HepG2 (cell line): ENCODE data around the gene ZFAND6. TPM values are rescaled to one million over a fixed set of nuclear protein-coding genes. Genes with fewer than 3 reads are reported as not detected.

ENCODE experiments used
- CBX5 ChIP-seq: sonication (generic); formaldehyde crosslinking; IDR thresholded peaks from 2 replicates; pipeline ENCODE4 v1.4.0; 2020; ENCODE audit warnings: missing genetic modification reagents, borderline replicate concordance
- ERF ChIP-seq: IDR thresholded peaks from 2 replicates; pipeline ENCODE4 v1.6.1; 2018; ENCODE audit warnings: missing biosample characterization, missing genetic modification reagents
- HHEX ChIP-seq: IDR thresholded peaks from 2 replicates; pipeline ENCODE4 v1.6.1; 2016; ENCODE audit warnings: control low read depth
- MBD4 ChIP-seq: IDR thresholded peaks from 2 replicates; pipeline ENCODE4 v1.6.1; 2012; ENCODE audit warnings: low read length, inconsistent platforms, borderline replicate concordance
- MZF1 ChIP-seq: sonication (generic); formaldehyde crosslinking; IDR thresholded peaks from 2 replicates; pipeline ENCODE4 v1.8.1; 2023; ENCODE audit warnings: mild to moderate bottlenecking, missing genetic modification reagents, borderline replicate concordance
- NPAS2 ChIP-seq: sonication (generic); formaldehyde crosslinking; IDR thresholded peaks from 2 replicates; pipeline ENCODE4 v1.8.0; 2022; ENCODE audit warnings: mild to moderate bottlenecking, missing genetic modification reagents, borderline replicate concordance
- NR2C2 ChIP-seq: sonication (generic); formaldehyde crosslinking; IDR thresholded peaks from 2 replicates; pipeline ENCODE4 v1.4.0; 2020; ENCODE audit warnings: missing genetic modification reagents, mild to moderate bottlenecking, moderate library complexity, borderline replicate concordance
- SMARCC2 ChIP-seq: fragments of 450-650 bp; IDR thresholded peaks from 2 replicates; pipeline ENCODE4 v1.6.1; 2017; ENCODE audit warnings: antibody characterized with exemption, mild to moderate bottlenecking
- SP5 ChIP-seq: IDR thresholded peaks from 2 replicates; pipeline ENCODE4 v1.6.1; 2016; ENCODE audit warnings: low read depth, borderline replicate concordance
- TCF12 ChIP-seq, 2 experiments: fragments of 450-650 bp in 1 of 2; sonication (generic) in 1 of 2; formaldehyde crosslinking in 1 of 2; IDR thresholded peaks; 2 replicates each; pipeline versions ENCODE4 v1.6.1 to v1.8.0; 2017 to 2022; ENCODE audit warnings: antibody characterized with exemption in 1 of 2, mild to moderate bottlenecking in 1 of 2, missing genetic modification reagents in 1 of 2, moderate library complexity in 1 of 2
- ZIK1 ChIP-seq: sonication (generic); formaldehyde crosslinking; IDR thresholded peaks from 2 replicates; pipeline ENCODE4 v1.5.0; 2020; ENCODE audit warnings: mild to moderate bottlenecking, low read depth, missing genetic modification reagents, borderline replicate concordance
- ZNF142 ChIP-seq: sonication (generic); formaldehyde crosslinking; IDR thresholded peaks from 2 replicates; pipeline ENCODE4 v1.4.0; 2020; ENCODE audit warnings: missing genetic modification reagents
- ZNF547 ChIP-seq: sonication (generic); formaldehyde crosslinking; IDR thresholded peaks from 2 replicates; pipeline ENCODE4 v1.5.1; 2020; ENCODE audit warnings: mild to moderate bottlenecking, missing genetic modification reagents
- ZNF75D ChIP-seq: sonication (generic); formaldehyde crosslinking; IDR thresholded peaks from 2 replicates; pipeline ENCODE4 v1.8.1; 2023; ENCODE audit warnings: missing genetic modification reagents, mild to moderate bottlenecking, borderline replicate concordance
- ZNF773 ChIP-seq: sonication (generic); formaldehyde crosslinking; IDR thresholded peaks from 2 replicates; pipeline ENCODE4 v1.4.0; 2020; ENCODE audit warnings: missing genetic modification reagents, borderline replicate concordance
- polyA plus RNA-seq, 8 experiments: library from polyadenylated mRNA; depleted of rRNA in 3 of 8; stranded (reverse) in 7 of 8; unstranded in 1 of 8; fragments of >200 nt; fragmentation: Illumina TruSeq in 4 of 8; extraction: Trizol in 4 of 8; gene quantifications; 2 replicates each; pipeline versions ENCODE4 v1.2.1 to v1.2.3, GENCODE V29; 2011 to 2016; ENCODE audit warnings: low read depth in 4 of 8, missing spikeins in 1 of 8, mixed read lengths in 1 of 8; ENCODE audit not compliant: insufficient read depth in 1 of 8
- total RNA-seq, 5 experiments: library from RNA; depleted of rRNA; stranded (reverse); fragments of >200 nt; fragmentation: Illumina TruSeq; extraction: Trizol; gene quantifications; 2 replicates each; pipeline ENCODE4 v1.2.3, GENCODE V29; 2016; ENCODE audit warnings: low read depth in 1 of 5
- TF ChIP-seq, protein P1 (sequence below): IDR thresholded peaks from 2 replicates; pipeline ENCODE4 v1.6.1; 2016; ENCODE audit warnings: missing biosample characterization, missing genetic modification reagents, low read depth
- TF ChIP-seq, protein P2 (sequence below): sonication (generic); formaldehyde crosslinking; IDR thresholded peaks from 2 replicates; pipeline ENCODE4 v1.5.0; 2020; ENCODE audit warnings: missing genetic modification reagents, mild to moderate bottlenecking, borderline replicate concordance
- TF ChIP-seq, protein P3 (sequence below): fragments of 450-650 bp; IDR thresholded peaks from 2 replicates; pipeline ENCODE4 v1.6.1; 2017; ENCODE audit warnings: mild to moderate bottlenecking
- TF ChIP-seq, protein P4 (sequence below): sonication (generic); formaldehyde crosslinking; IDR thresholded peaks from 2 replicates; pipeline ENCODE4 v1.4.0; 2020; ENCODE audit warnings: mild to moderate bottlenecking, low read depth, missing genetic modification reagents

The ZFAND6 gene
- total and polyA plus RNA-seq, 2 of the 13 experiments (the other 11 are each of a cell fraction or from before 2014, with no cell fraction given) = 84.2 to 115 TPM

DNA sequence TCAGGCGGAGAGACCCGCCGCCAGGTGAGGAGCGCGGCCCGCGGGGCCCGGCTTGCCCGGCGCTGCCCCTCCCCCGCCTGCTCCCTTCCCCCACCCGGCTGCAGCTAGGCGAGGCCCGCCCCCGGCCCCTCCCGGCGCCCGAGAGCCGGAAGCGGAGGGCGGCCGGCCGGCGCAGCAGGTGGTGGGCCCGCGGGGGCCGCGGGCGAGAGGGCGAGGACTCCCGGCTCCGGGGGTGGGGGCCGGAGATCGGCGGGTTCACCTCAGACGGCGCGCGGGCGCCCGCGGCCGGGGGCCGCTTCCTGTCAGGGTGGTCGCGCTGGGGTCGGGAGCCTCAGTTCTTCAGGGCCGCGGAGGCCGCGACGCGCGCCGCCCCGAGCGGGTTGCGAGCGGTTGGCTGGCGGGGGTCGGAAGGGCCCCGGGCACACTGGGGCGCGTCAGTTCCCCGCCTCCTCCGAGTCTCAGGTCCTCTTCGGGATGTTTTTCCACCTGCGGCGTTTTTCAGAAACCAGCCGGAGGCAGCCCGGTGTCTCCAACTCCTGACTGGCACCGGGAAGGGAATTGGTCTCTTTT is 395 bp downstream of the ZFAND6 start (continued):
- TF ChIP-seq, protein P1, sequence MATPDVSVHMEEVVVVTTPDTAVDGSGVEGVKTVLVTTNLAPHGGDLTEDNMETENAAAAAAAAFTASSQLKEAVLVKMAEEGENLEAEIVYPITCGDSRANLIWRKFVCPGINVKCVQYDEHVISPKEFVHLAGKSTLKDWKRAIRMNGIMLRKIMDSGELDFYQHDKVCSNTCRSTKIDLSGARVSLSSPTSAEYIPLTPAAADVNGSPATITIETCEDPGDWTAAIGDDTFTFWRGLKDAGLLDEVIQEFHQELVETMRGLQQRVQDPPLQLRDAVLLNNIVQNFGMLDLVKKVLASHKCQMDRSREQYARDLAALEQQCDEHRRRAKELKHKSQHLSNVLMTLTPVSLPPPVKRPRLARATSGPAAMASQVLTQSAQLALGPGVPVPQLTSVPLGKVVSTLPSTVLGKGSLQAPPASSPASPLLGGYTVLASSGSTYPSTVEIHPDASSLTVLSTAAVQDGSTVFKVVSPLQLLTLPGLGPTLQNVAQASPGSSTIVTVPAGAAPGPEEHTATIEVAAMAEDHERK (CRISPR knock-in tag) = no peak
- no peak for TF ChIP-seq HHEX (CRISPR knock-in tag)
- TF ChIP-seq NR2C2 (CRISPR knock-in tag) = no peak
- no peak for TF ChIP-seq ZIK1
- TF ChIP-seq, protein P2, sequence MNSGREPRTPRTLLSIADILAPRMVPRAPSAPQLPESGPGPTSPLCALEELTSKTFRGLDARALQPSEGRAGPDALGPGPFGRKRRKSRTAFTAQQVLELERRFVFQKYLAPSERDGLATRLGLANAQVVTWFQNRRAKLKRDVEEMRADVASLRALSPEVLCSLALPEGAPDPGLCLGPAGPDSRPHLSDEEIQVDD = no peak
- TF ChIP-seq MBD4 = no peak
- TF ChIP-seq NPAS2 (CRISPR knock-in tag) = no peak
- TF ChIP-seq ZNF547 = no peak
- no peak for TF ChIP-seq MZF1 (CRISPR knock-in tag)
- no peak for TF ChIP-seq SMARCC2
- TF ChIP-seq ZNF142 (CRISPR knock-in tag) = no peak
- TF ChIP-seq ERF = no peak
- TF ChIP-seq ZNF75D (CRISPR knock-in tag) = no peak
- no peak for TF ChIP-seq TCF12 (IDR thresholded peaks at IDR 0.05)
- 0 out of 2 replicates have a peak, but pooled peaks have one; percentile 59 for TF ChIP-seq TCF12 (CRISPR knock-in tag; IDR thresholded peaks at IDR 0.05)
- no peak for TF ChIP-seq CBX5 (CRISPR knock-in tag)
- no peak for TF ChIP-seq ZNF773
- no peak for TF ChIP-seq SP5 (CRISPR knock-in tag)
- TF ChIP-seq, protein P3, sequence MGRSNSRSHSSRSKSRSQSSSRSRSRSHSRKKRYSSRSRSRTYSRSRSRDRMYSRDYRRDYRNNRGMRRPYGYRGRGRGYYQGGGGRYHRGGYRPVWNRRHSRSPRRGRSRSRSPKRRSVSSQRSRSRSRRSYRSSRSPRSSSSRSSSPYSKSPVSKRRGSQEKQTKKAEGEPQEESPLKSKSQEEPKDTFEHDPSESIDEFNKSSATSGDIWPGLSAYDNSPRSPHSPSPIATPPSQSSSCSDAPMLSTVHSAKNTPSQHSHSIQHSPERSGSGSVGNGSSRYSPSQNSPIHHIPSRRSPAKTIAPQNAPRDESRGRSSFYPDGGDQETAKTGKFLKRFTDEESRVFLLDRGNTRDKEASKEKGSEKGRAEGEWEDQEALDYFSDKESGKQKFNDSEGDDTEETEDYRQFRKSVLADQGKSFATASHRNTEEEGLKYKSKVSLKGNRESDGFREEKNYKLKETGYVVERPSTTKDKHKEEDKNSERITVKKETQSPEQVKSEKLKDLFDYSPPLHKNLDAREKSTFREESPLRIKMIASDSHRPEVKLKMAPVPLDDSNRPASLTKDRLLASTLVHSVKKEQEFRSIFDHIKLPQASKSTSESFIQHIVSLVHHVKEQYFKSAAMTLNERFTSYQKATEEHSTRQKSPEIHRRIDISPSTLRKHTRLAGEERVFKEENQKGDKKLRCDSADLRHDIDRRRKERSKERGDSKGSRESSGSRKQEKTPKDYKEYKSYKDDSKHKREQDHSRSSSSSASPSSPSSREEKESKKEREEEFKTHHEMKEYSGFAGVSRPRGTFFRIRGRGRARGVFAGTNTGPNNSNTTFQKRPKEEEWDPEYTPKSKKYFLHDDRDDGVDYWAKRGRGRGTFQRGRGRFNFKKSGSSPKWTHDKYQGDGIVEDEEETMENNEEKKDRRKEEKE = no peak
- TF ChIP-seq, protein P4, sequence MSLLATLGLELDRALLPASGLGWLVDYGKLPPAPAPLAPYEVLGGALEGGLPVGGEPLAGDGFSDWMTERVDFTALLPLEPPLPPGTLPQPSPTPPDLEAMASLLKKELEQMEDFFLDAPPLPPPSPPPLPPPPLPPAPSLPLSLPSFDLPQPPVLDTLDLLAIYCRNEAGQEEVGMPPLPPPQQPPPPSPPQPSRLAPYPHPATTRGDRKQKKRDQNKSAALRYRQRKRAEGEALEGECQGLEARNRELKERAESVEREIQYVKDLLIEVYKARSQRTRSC (CRISPR knock-in tag) = no peak
